ENCODE data around the gene NELFCD. TPM values are rescaled to one million over a fixed set of nuclear protein-coding genes. Genes with fewer than 3 reads are reported as not detected.
A peak's percentile ranks its signal among the peaks of the same experiment; 100 is the strongest.
"Not testable (repeated sequence)": the region's sequence is repeated elsewhere in the genome, so short reads cannot be mapped to it uniquely, and the experiment has no call there.

NELFCD gene
- total RNA-seq, 1 experiment from 2014 or later: 144 TPM

DNA sequence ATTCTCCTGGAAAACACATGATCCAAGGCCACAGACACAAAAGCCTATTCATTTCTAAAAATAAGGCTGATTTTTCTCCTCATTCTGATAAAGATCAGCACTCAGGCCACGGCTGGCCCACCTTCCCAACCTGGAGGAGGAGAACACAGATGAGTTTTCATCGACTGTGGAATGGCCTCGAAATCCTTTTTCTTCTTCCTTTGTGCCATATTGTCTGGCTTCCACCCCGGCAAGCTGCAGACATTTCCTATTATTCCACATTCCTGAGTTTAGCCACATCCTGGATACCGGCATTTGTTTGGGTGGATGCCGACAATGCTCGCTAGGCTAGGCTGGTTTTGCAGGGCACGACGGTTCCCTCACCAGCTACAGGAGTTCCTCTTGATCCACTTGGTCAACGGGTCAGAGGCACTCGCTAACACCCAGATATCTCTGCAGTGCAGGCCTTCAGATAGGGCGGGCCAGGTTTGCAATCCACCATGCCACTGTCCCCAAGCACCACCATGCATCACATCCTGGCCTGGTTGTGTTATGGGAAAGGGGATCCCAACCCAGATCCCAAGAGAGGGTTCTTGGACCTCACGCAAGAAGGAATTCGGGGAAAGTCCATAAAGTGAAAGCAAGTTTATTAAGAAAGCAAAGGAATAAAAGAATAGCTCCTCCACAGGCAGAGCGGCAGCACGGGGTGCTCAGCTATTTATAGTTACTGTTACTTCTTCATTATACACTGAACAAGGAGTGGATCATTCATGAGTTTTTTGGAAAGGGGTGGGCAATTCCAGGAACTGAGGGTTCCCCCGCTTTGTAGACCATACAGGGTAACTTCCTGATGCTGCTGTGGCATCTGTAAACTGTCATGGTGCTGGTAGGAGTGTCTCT, 30.2 kb downstream of the NELFCD start:
- intact Hi-C loops (cut with micrococcal nuclease): no loop called here

DNA sequence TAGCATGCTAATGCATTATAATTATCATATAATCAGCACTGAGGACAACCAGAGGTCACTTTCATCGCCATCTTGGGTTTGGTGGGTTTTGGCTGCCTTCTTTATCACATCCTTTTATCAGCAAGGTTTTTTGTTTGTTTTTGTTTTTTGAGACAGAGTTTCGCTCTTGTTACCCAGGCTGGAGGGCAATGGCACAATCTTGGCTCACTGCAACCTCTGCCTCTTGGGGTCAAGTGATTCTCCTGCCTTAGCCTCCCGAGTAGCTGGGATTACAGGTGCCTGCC, 30.8 kb downstream of the NELFCD start:
- intact Hi-C loops (cut with micrococcal nuclease); H3K4me2 ChIP-seq (ENCODE audit: low read length); H3K9ac ChIP-seq (ENCODE audit: low read length): not testable (repeated sequence)

More for the DNA sequence above, 30.2 kb downstream of the NELFCD start:
- H3K36me3 ChIP-seq (ENCODE audit: low read depth, low read length): no peaks in the 10 kb centered on the region
- peaks cover 6% of the 10 kb centered on the region for H3K79me2 ChIP-seq (ENCODE audit: low read length)
- TF ChIP-seq EZH2 (IDR thresholded peaks at IDR 0.05; ENCODE audit: low read length, unreplicated experiment) (no peak), EZH2phosphoT487 (IDR thresholded peaks at IDR 0.05; ENCODE audit: borderline replicate concordance, low read length) (no peak)
- TF ChIP-seq, protein P1, sequence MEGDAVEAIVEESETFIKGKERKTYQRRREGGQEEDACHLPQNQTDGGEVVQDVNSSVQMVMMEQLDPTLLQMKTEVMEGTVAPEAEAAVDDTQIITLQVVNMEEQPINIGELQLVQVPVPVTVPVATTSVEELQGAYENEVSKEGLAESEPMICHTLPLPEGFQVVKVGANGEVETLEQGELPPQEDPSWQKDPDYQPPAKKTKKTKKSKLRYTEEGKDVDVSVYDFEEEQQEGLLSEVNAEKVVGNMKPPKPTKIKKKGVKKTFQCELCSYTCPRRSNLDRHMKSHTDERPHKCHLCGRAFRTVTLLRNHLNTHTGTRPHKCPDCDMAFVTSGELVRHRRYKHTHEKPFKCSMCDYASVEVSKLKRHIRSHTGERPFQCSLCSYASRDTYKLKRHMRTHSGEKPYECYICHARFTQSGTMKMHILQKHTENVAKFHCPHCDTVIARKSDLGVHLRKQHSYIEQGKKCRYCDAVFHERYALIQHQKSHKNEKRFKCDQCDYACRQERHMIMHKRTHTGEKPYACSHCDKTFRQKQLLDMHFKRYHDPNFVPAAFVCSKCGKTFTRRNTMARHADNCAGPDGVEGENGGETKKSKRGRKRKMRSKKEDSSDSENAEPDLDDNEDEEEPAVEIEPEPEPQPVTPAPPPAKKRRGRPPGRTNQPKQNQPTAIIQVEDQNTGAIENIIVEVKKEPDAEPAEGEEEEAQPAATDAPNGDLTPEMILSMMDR (conservative IDR thresholded peaks at IDR 0.05; ENCODE audit: low read depth, low read length): no peak
- ATAC-seq (peak; percentile 60), DNase-seq (peak; percentile 94)
- no peaks in the 10 kb centered on the region for H3K9me3 ChIP-seq (ENCODE audit: low read length)
- peak overlapping the region; percentile 30 for H3K4me2 ChIP-seq (ENCODE audit: low read length)
- H2AFZ ChIP-seq (ENCODE audit: low read length): peak overlapping the region; percentile 75
- no peak overlapping the region for H3K4me3 ChIP-seq (ENCODE audit: low read length)
- BruUV-seq (replicated peaks): no TSS peak
- H4K20me1 ChIP-seq (ENCODE audit: low read length): no peaks in the 10 kb centered on the region
- no peaks in the 10 kb centered on the region for H3K27me3 ChIP-seq (ENCODE audit: low read length)
- H3K9ac ChIP-seq (ENCODE audit: low read length): no peak overlapping the region; the same call in 1 of the 2 replicates
- H3F3A ChIP-seq (ENCODE audit: low read length, unreplicated experiment): no peaks in the 10 kb centered on the region
- POLR2A ChIA-PET (ENCODE audit: unreplicated experiment): interaction anchor here (0.6 to 0.7 kb wide), 2 partner anchors 19 to 21 kb away, joined by 3 to 16 read pairs; no protein-coding TSS in a partner anchor
- H3K4me1 ChIP-seq (ENCODE audit: insufficient read depth, low read length): peaks cover 29% of the 10 kb centered on the region
- H3K27ac ChIP-seq (ENCODE audit: low read length): peak overlapping the region; percentile 52
- no peaks in the 10 kb centered on the region for H3K9me2 ChIP-seq (replicated peaks; ENCODE audit: low read length)
- CTCF ChIA-PET: interaction anchor here (0.6 kb wide), 1 partner anchor 210 kb away, joined by 3 read pairs; no protein-coding TSS in a partner anchor

GRCh38 chr20:59013031-59013951, 32.2 kb downstream of the NELFCD start:
- TF ChIP-seq EZH2 (IDR thresholded peaks at IDR 0.05; ENCODE audit: low read length, unreplicated experiment): no peak
- TF ChIP-seq, protein P1 (conservative IDR thresholded peaks at IDR 0.05; ENCODE audit: low read depth, low read length): no peak
- no peak for TF ChIP-seq EZH2phosphoT487 (IDR thresholded peaks at IDR 0.05; ENCODE audit: borderline replicate concordance, low read length)
- peaks cover 29% of the 10 kb centered on the region for H3K4me1 ChIP-seq (ENCODE audit: insufficient read depth, low read length)
- no TSS peak for BruUV-seq (replicated peaks)
- no peak overlapping the region for H3K4me3 ChIP-seq (ENCODE audit: low read length)
- ChIA-PET POLR2A (ENCODE audit: unreplicated experiment) (no interaction called here), CTCF (no interaction called here)
- H3K36me3 ChIP-seq (ENCODE audit: low read depth, low read length): no peaks in the 10 kb centered on the region
- intact Hi-C loops (cut with micrococcal nuclease): no loop called here
- ATAC-seq (no peak), DNase-seq (no peak)
- no peaks in the 10 kb centered on the region for H4K20me1 ChIP-seq (ENCODE audit: low read length)
- no peaks in the 10 kb centered on the region for H3F3A ChIP-seq (ENCODE audit: low read length, unreplicated experiment)
- H3K79me2 ChIP-seq (ENCODE audit: low read length): no peaks in the 10 kb centered on the region
- H3K9ac ChIP-seq (ENCODE audit: low read length): no peak overlapping the region
- H3K27me3 ChIP-seq (ENCODE audit: low read length): no peaks in the 10 kb centered on the region
- no peak overlapping the region for H3K27ac ChIP-seq (ENCODE audit: low read length)
- H3K9me3 ChIP-seq (ENCODE audit: low read length): no peaks in the 10 kb centered on the region
- H3K9me2 ChIP-seq (replicated peaks; ENCODE audit: low read length): no peaks in the 10 kb centered on the region
- no peak overlapping the region for H2AFZ ChIP-seq (ENCODE audit: low read length)
- no peak overlapping the region for H3K4me2 ChIP-seq (ENCODE audit: low read length)

More for the DNA sequence above, 30.8 kb downstream of the NELFCD start:
- POLR2A ChIA-PET (ENCODE audit: unreplicated experiment); BruUV-seq (replicated peaks); H3F3A ChIP-seq (ENCODE audit: low read length, unreplicated experiment); ATAC-seq; H3K27me3 ChIP-seq (ENCODE audit: low read length); H3K4me3 ChIP-seq (ENCODE audit: low read length); H2AFZ ChIP-seq (ENCODE audit: low read length); H3K27ac ChIP-seq (ENCODE audit: low read length); H4K20me1 ChIP-seq (ENCODE audit: low read length); H3K36me3 ChIP-seq (ENCODE audit: low read depth, low read length); H3K9me3 ChIP-seq (ENCODE audit: low read length); H3K9me2 ChIP-seq (replicated peaks; ENCODE audit: low read length); DNase-seq; H3K79me2 ChIP-seq (ENCODE audit: low read length); CTCF ChIA-PET: not testable (repeated sequence)
- H3K4me1 ChIP-seq (ENCODE audit: insufficient read depth, low read length): peaks cover 30% of the 10 kb centered on the region

Data from PC-3 (cell line).